Smooth muscle cell of trachea (primary cell): ENCODE results near the gene PSMB11. TPM values are rescaled to one million over a fixed set of nuclear protein-coding genes. Genes with fewer than 3 reads are reported as not detected.

Experiments
- total RNA-seq: library from RNA; depleted of rRNA; stranded (reverse); fragments of >200 nt; gene quantifications from 2 replicates; pipeline ENCODE4 v1.2.1, GENCODE V29; 2014

The PSMB11 gene, protein sequence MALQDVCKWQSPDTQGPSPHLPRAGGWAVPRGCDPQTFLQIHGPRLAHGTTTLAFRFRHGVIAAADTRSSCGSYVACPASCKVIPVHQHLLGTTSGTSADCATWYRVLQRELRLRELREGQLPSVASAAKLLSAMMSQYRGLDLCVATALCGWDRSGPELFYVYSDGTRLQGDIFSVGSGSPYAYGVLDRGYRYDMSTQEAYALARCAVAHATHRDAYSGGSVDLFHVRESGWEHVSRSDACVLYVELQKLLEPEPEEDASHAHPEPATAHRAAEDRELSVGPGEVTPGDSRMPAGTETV
- total RNA-seq = under 0.01 TPM in 1 of 2 replicates, not detected in the other

DNA sequence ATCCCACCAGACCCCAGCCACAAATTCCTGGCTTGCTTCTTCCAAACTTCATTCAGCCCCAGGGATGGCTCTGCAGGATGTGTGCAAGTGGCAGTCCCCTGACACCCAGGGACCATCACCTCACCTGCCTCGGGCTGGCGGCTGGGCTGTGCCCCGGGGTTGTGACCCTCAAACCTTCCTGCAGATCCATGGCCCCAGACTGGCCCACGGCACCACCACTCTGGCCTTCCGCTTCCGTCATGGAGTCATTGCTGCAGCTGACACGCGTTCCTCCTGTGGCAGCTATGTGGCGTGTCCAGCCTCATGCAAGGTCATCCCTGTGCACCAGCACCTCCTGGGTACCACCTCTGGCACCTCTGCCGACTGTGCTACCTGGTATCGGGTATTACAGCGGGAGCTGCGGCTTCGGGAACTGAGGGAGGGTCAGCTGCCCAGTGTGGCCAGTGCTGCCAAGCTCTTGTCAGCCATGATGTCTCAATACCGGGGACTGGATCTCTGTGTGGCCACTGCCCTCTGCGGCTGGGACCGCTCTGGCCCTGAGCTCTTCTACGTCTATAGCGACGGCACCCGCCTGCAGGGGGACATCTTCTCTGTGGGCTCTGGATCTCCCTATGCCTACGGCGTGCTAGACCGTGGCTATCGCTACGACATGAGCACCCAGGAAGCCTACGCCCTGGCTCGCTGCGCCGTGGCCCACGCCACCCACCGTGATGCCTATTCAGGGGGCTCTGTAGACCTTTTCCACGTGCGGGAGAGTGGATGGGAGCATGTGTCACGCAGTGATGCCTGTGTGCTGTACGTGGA is at the start of gene PSMB11:
Gene PSMB11, plus strand, starts transcription at position 51 of the 804 bp plus-strand sequence. Its CDS starts 14 bp downstream, at position 65.

DNA sequence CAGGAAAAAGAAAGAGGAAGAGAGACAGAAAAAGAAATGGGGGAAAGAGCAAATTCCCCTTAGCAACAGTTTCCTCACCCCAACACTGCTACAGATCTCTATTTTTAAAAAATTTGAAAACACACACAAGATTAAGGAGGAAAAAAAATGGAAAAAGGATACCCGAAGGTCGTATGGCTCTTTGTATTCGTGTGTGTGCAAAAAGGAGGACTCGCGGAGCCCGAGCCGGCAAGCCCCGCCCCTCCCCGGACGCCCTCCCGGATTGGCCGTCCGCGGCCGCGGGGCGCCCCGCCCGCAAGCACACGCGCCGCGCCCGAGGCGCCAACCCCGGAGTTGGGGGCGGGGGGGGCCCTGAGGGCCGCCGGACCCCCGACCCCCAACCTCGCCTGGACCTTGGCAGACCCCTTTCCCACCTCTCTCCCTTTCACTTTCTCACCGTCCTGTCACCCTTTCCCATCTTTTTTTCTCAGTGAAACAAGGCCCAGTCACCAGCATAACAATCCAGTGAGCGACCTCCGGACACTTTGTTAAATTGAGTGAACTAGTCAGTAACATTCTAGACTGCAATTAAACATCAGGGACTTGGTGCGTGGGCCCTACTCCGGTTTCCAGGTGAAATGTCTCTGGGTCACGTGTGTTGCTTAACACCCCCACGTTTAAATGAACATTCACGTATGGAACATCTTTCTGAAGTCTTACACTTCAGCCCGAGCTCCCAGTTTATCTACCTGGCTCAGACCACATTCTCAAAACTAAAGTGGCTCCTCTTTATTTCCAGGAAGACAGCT is 31.9 kb upstream of the PSMB11 start, which contains the start of gene C14orf93:
Gene C14orf93, minus strand, starts transcription at position 205 of the 788 bp plus-strand sequence. CDS start 11,120 bp downstream, outside the sequence.

DNA sequence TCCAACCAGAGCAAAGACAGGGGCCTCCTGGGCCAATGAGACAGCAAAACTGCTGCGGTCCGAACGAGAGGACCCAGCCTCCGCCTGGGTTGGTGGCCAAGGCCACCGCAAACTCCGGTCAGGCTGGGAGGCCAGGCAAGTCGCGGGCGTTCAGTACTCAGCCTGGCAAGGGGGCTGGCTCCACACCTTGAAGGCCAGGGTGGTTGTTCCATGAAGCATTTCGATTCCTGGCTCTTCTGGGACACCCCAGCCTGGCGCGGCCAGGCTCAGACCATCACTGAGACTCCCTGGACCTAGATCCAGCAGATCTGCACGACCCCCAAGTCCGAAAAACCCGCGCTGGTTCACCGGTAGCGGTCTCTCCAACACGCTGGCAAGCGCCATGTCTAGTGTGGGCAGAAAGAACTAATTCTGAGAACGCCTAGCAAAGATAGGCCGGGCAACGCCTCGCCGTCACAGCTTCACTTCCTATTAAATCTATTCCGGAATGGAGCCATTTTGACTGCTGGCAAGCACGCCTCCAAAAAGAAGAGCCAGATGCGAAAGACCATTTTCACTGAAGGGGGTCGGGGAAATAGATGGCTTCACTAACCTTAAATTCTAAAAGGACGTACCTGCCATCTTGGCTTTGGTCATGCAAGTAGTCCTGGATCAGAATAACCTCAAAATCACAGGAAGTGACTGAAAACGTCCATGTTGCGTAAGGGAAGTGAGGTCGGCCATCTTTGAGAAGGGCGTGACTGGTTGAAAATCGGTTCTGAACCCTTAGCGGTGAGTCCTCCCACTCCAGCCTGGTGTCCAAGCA is 7.3 kb upstream of the PSMB11 start, which contains the start of gene PSMB5:
Gene PSMB5, minus strand, starts transcription at position 403 of the 805 bp plus-strand sequence. Its CDS starts 19 bp downstream, at position 384.

GRCh38 chr14:23056956-23057756 is 15.1 kb downstream of the PSMB11 start, which contains the start of gene CDH24:
Gene CDH24, minus strand, starts transcription at chr14:23057520. Its CDS starts 1,787 bp downstream, at chr14:23055733.

Other genes starting within 250 kb of the PSMB11 start
- 2.0 and 7.1 TPM in 2 replicates for gene SLC7A7, start 226.8 kb upstream of the PSMB11 start, total RNA-seq
- gene MRPL52, start 212.3 kb upstream of the PSMB11 start, total RNA-seq = 30.3 and 64.3 TPM in 2 replicates
- gene MMP14, start 205.6 kb upstream of the PSMB11 start, total RNA-seq = 468 and 649 TPM in 2 replicates
- 87.8 and 169 TPM in 2 replicates for gene LRP10, start 170.5 kb upstream of the PSMB11 start, total RNA-seq
- 0.17 and 0.29 TPM in 2 replicates for gene REM2, start 159.0 kb upstream of the PSMB11 start, total RNA-seq
- 61.5 and 79.3 TPM in 2 replicates for gene RBM23, start 123.1 kb upstream of the PSMB11 start, total RNA-seq
- gene PRMT5, start 112.8 kb upstream of the PSMB11 start, total RNA-seq = 54.0 and 55.4 TPM in 2 replicates
- gene HAUS4, start 85.1 kb upstream of the PSMB11 start, total RNA-seq = 39.9 and 64.4 TPM in 2 replicates
- 17.0 and 47.6 TPM in 2 replicates for gene AJUBA, start 59.7 kb upstream of the PSMB11 start, total RNA-seq
- 9.5 and 17.7 TPM in 2 replicates for gene C14orf93, start 32.1 kb upstream of the PSMB11 start, total RNA-seq
- 189 and 240 TPM in 2 replicates for gene PSMB5, start 7.3 kb upstream of the PSMB11 start, total RNA-seq
- gene CDH24, start 15.3 kb downstream of the PSMB11 start, total RNA-seq = 4.7 and 13.6 TPM in 2 replicates
- 84.0 and 90.5 TPM in 2 replicates for gene ACIN1, start 52.9 kb downstream of the PSMB11 start, total RNA-seq
- 67.8 and 72.4 TPM in 2 replicates for gene C14orf119, start 53.3 kb downstream of the PSMB11 start, total RNA-seq
- gene CIROP, start 62.8 kb downstream of the PSMB11 start, total RNA-seq = 1.7 TPM in 2 replicates
- gene CEBPE, start 77.0 kb downstream of the PSMB11 start, total RNA-seq = not detected in 2 replicates
- 14.7 and 24.8 TPM in 2 replicates for gene SLC7A8, start 141.4 kb downstream of the PSMB11 start, total RNA-seq
- not detected in 2 replicates for gene RNF212B, start 195.7 kb downstream of the PSMB11 start, total RNA-seq
- gene HOMEZ, start 243.9 kb downstream of the PSMB11 start, total RNA-seq = 4.2 and 8.6 TPM in 2 replicates